GM23248 (cell line): ENCODE measurements around the gene NEDD4L. TPM values are rescaled to one million over a fixed set of nuclear protein-coding genes. Genes with fewer than 3 reads are reported as not detected.

ENCODE experiments used
- DNase-seq: peaks from one replicate; pipeline ENCODE4 v3.0.0-alpha.2; 2015
- H2AFZ ChIP-seq: fragments of 200-600 bp; sonication (generic); 2 replicates; pipeline ENCODE4 v1.6.1; 2016; ENCODE audit warnings: antibody characterized with exemption
- H3F3A ChIP-seq: fragments of 200-600 bp; sonication (generic); 2 replicates; pipeline ENCODE4 v1.6.1; 2016; ENCODE audit warnings: mild to moderate bottlenecking, antibody characterized with exemption, mixed run types; ENCODE audit not compliant: insufficient read depth
- H3K27ac ChIP-seq: fragments of 200-600 bp; sonication (generic); 2 replicates; pipeline ENCODE4 v1.5.1; 2016; ENCODE audit warnings: mild to moderate bottlenecking
- H3K27me3 ChIP-seq: fragments of 200-600 bp; sonication (generic); replicated peaks from 2 replicates; pipeline ENCODE4 v1.6.1; 2016; ENCODE audit warnings: mild to moderate bottlenecking; ENCODE audit not compliant: insufficient read depth
- H3K36me3 ChIP-seq: fragments of 200-600 bp; sonication (generic); 2 replicates; pipeline ENCODE4 v1.6.1; 2016; ENCODE audit warnings: low read depth, mild to moderate bottlenecking
- H3K4me1 ChIP-seq: fragments of 200-600 bp; sonication (generic); 2 replicates; pipeline ENCODE4 v1.6.1; 2016; ENCODE audit warnings: mild to moderate bottlenecking; ENCODE audit not compliant: insufficient read depth
- H3K4me2 ChIP-seq: fragments of 200-600 bp; sonication (generic); one replicate; pipeline ENCODE4 v1.6.1; 2016; ENCODE audit warnings: mild to moderate bottlenecking; ENCODE audit not compliant: unreplicated experiment
- H3K4me3 ChIP-seq: fragments of 200-600 bp; sonication (generic); 2 replicates; pipeline ENCODE4 v1.5.1; 2016; ENCODE audit warnings: mild to moderate bottlenecking
- H3K79me2 ChIP-seq: fragments of 200-600 bp; sonication (generic); 2 replicates; pipeline ENCODE4 v1.6.1; 2016; ENCODE audit warnings: mild to moderate bottlenecking; ENCODE audit not compliant: insufficient read depth
- H3K9ac ChIP-seq: fragments of 200-600 bp; sonication (generic); 2 replicates; pipeline ENCODE4 v1.6.1; 2016; ENCODE audit warnings: mild to moderate bottlenecking
- H3K9me2 ChIP-seq: fragments of 200-600 bp; sonication (generic); 2 replicates; pipeline ENCODE4 v1.6.1; 2016; ENCODE audit warnings: mixed run types, mild to moderate bottlenecking, moderate library complexity; ENCODE audit not compliant: insufficient read depth
- H3K9me3 ChIP-seq: fragments of 200-600 bp; sonication (generic); one replicate; pipeline ENCODE4 v1.6.1; 2017; ENCODE audit warnings: low read depth
- H4K20me1 ChIP-seq: fragments of 200-600 bp; sonication (generic); 2 replicates; pipeline ENCODE4 v1.6.0; 2016; ENCODE audit not compliant: insufficient read depth
- EZH2 ChIP-seq: fragments of 200-600 bp; sonication (generic); IDR thresholded peaks from 2 replicates; pipeline ENCODE4 v1.6.1; 2018; ENCODE audit warnings: antibody characterized with exemption, mild to moderate bottlenecking; ENCODE audit not compliant: insufficient read depth, poor library complexity, severe bottlenecking
- EZH2phosphoT487 ChIP-seq: fragments of 200-600 bp; sonication (generic); IDR thresholded peaks from 2 replicates; pipeline ENCODE4 v1.6.1; 2018; ENCODE audit warnings: antibody characterized with exemption, moderate library complexity, mild to moderate bottlenecking, low read depth; ENCODE audit not compliant: insufficient read depth
- WGBS, 2 experiments: methylation state at CpG; one replicate each; pipeline ENCODE4 v1.1.6; 2015 to 2017; ENCODE audit warnings: low lambda C conversion rate in 2 of 2, low coverage in 1 of 2; ENCODE audit errors: missing lambda C conversion rate in 2 of 2; 5-methylcytosine and 5-hydroxymethylcytosine counted together
- in situ Hi-C: fragments of 300-500 bp; cut with MboI; formaldehyde crosslinking; loops from 2 replicates; pipeline ENCODE4 v1.15.0; 2020
- polyA plus RNA-seq: library from polyadenylated mRNA; unstranded; fragments of >200 nt; fragmentation: Nextera tagmentation; extraction: Ambion mirVana; gene quantifications from 2 replicates; pipeline ENCODE4 v1.2.1, GENCODE V29; 2016
- total RNA-seq: library from RNA; depleted of rRNA; stranded (reverse); fragments of >200 nt; shearing (Covaris generic); gene quantifications from 2 replicates; pipeline ENCODE4 v1.2.3, GENCODE V29; 2014

NEDD4L gene
- total and polyA plus RNA-seq, 2 experiments from 2014 or later, result 3.7 to 6.1 TPM

DNA sequence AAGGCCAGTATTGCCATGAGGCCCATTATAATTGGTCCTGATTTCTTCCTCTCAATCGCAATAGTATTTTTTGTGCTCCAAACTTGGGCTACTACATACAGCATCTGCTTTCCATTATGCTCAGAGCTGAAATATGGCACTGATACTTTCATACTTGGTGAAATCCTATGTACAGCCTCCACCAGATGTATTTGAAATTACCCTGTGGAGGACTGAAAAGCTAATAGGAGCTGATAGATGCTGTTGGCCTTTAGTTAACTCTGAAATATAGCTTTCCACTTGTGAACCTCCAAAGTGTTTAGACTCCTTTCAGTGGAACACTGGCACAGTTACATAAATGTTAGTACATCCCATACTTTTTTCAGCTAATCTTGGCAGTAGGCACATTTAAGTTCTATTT lies 205.7 kb downstream of the NEDD4L start:
- Histone ChIP-seq H3K4me2 (no peak overlapping the region), H2AFZ (no peak overlapping the region), H3K27me3 (no peaks in the 10 kb centered on the region), H3K4me1 (peaks cover 11% of the 10 kb centered on the region), H3K4me3 (no peak overlapping the region), H4K20me1 (no peaks in the 10 kb centered on the region), H3F3A (no peaks in the 10 kb centered on the region), H3K79me2 (no peaks in the 10 kb centered on the region), H3K9ac (no peak overlapping the region), H3K36me3 (no peaks in the 10 kb centered on the region), H3K27ac (no peak overlapping the region), H3K9me3 (no peaks in the 10 kb centered on the region), H3K9me2 (no peaks in the 10 kb centered on the region)
- no peak for TF ChIP-seq EZH2phosphoT487
- no peak for TF ChIP-seq EZH2
- DNase-seq, result peak; percentile 33
- WGBS, 2 experiments, result 24 to 65% methylated on average over 1 of the region's 1 CpG
- in situ Hi-C loops, result no loop called here

DNA sequence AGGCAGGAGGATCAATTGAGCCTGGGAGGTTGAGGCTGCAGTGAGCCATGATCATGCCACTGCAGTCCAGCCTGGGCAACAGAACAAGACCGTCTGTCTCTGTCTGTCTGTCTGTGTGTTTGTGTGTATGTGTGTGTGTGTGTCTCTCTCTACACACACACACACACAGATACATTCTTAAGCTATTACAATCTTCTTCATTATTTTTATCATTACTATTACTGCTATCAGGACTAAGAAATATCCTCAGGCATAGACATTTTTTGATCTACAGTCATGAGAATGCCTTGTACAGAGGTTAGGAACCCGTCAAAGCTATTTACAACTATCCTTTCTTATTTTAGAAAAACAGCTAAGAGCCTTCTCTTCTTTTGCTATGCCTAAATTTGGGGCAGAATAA lies 207.4 kb downstream of the NEDD4L start:
- no peaks in the 10 kb centered on the region for H3F3A ChIP-seq
- 89 to 92% methylated on average over 2 of the region's 2 CpGs for WGBS, 2 experiments
- no peaks in the 10 kb centered on the region for H3K9me2 ChIP-seq
- H3K36me3 ChIP-seq, result no peaks in the 10 kb centered on the region
- no peaks in the 10 kb centered on the region for H4K20me1 ChIP-seq
- no peaks in the 10 kb centered on the region for H3K27me3 ChIP-seq
- no peak overlapping the region for H3K4me2 ChIP-seq
- no peaks in the 10 kb centered on the region for H3K9me3 ChIP-seq
- H3K4me1 ChIP-seq, result peaks cover 11% of the 10 kb centered on the region
- H3K4me3 ChIP-seq, result no peak overlapping the region
- H2AFZ ChIP-seq, result no peak overlapping the region
- H3K27ac ChIP-seq, result no peak overlapping the region
- H3K9ac ChIP-seq, result no peak overlapping the region
- no peaks in the 10 kb centered on the region for H3K79me2 ChIP-seq
- in situ Hi-C loops, result no loop called here
- TF ChIP-seq EZH2, result no peak
- no peak for TF ChIP-seq EZH2phosphoT487
- DNase-seq, result no peak

DNA sequence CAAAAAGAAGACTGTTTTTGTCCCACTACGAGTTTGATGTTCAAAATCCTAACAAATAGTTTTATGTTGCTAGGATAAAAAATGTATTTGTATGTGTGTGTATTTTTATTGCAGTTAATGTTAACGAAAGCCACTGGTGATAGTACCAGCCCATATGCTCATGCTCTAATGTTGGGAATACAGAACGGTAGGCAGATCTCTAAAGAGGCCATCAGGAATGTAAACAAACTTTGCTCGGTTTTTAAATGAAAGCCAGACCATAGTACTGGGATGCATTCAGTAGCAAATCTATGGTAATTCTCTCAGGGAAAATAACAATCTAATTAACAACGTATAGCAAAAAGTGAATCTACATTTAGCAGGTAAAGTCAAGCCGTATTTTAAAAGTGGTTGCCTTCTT lies 208.1 kb downstream of the NEDD4L start:
- WGBS, 2 experiments, result 85 to 87% methylated on average over 6 of the region's 6 CpGs
- in situ Hi-C loops, result no loop called here

DNA sequence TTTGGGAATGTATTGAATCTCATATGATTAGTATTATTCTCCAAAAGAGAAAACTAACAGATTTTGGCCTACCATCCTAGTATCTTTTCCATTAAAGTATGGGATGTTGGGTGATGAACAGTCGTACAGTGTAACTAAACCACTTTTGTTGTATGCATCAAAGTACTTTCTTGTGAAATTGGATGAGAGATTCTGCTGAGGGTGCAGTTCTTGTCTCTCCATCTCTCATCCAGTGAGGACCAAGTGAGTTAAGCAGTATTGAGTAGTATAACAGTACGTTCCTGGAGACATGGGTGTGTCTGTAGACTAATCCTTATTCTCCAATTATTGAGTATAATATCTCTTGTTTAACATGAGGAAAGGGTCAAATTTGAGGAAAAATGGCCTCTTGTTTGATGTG lies 209.3 kb downstream of the NEDD4L start:
- no peak for DNase-seq
- TF ChIP-seq EZH2 (no peak), EZH2phosphoT487 (no peak)
- Histone ChIP-seq H3K4me1 (0 out of 2 replicates have a peak, but pooled peaks cover 5% of the 10 kb centered on the region), H3K27me3 (no peaks in the 10 kb centered on the region), H3K79me2 (no peaks in the 10 kb centered on the region), H3K9ac (no peak overlapping the region), H2AFZ (no peak overlapping the region), H3K27ac (no peak overlapping the region), H3K4me2 (no peak overlapping the region), H3K36me3 (no peaks in the 10 kb centered on the region), H4K20me1 (no peaks in the 10 kb centered on the region), H3K9me2 (no peaks in the 10 kb centered on the region), H3K9me3 (no peaks in the 10 kb centered on the region), H3K4me3 (no peak overlapping the region), H3F3A (no peaks in the 10 kb centered on the region)
- in situ Hi-C loops, result no loop called here
- 87 to 88% methylated on average over 2 of the region's 2 CpGs for WGBS, 2 experiments

More for the DNA sequence above, 208.1 kb downstream of the NEDD4L start:
- no peaks in the 10 kb centered on the region for H3K9me2 ChIP-seq
- H4K20me1 ChIP-seq, result no peaks in the 10 kb centered on the region
- H3K9ac ChIP-seq, result no peak overlapping the region
- H3K27ac ChIP-seq, result no peak overlapping the region
- no peaks in the 10 kb centered on the region for H3K9me3 ChIP-seq
- no peaks in the 10 kb centered on the region for H3K27me3 ChIP-seq
- TF ChIP-seq EZH2 (no peak), EZH2phosphoT487 (no peak)
- H3F3A ChIP-seq, result no peaks in the 10 kb centered on the region
- H3K4me3 ChIP-seq, result no peak overlapping the region
- no peak overlapping the region for H2AFZ ChIP-seq
- no peaks in the 10 kb centered on the region for H3K36me3 ChIP-seq
- no peak for DNase-seq
- peaks cover 9% of the 10 kb centered on the region for H3K4me1 ChIP-seq
- H3K79me2 ChIP-seq, result no peaks in the 10 kb centered on the region
- H3K4me2 ChIP-seq, result no peak overlapping the region

DNA sequence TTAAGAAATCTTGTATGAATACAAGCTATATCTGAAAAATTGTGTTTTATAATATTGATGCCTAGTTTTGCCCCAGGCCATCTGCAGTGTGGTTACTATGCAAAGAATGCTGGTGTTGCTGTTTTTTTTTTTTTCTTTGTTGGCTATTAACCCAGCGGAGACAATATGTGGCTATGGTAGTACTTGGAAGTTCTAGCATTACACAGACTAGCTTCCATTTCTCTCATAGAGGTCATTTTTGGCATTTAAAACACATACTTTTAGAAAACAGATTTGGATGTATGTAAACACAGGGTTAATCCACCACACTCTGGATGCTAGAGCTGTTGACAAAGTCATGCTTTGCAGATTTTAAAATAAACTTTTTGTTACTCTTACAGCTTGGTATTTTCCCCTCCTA lies 209.8 kb downstream of the NEDD4L start:
- no peak overlapping the region for H3K4me3 ChIP-seq
- DNase-seq, result no peak
- TF ChIP-seq EZH2phosphoT487 (no peak), EZH2 (no peak)
- in situ Hi-C loops, result no loop called here
- H3K4me2 ChIP-seq, result no peak overlapping the region
- no peak overlapping the region for H2AFZ ChIP-seq
- H3K79me2 ChIP-seq, result no peaks in the 10 kb centered on the region
- no peak overlapping the region for H3K9ac ChIP-seq
- H3K36me3 ChIP-seq, result no peaks in the 10 kb centered on the region
- H3K9me2 ChIP-seq, result no peaks in the 10 kb centered on the region
- H3K27me3 ChIP-seq, result no peaks in the 10 kb centered on the region
- H3K9me3 ChIP-seq, result no peaks in the 10 kb centered on the region
- H4K20me1 ChIP-seq, result no peaks in the 10 kb centered on the region
- 0 out of 2 replicates have a peak, but pooled peaks cover 5% of the 10 kb centered on the region for H3K4me1 ChIP-seq
- no peaks in the 10 kb centered on the region for H3F3A ChIP-seq
- WGBS, 2 experiments, result 97 to 100% methylated on average over 1 of the region's 1 CpG
- no peak overlapping the region for H3K27ac ChIP-seq
